ENCODE results near the gene SNX22. TPM values are rescaled to one million over a fixed set of nuclear protein-coding genes. Genes with fewer than 3 reads are reported as not detected.
"Not testable (repeated sequence)": the region's sequence is repeated elsewhere in the genome, so short reads cannot be mapped to it uniquely, and the experiment has no call there.

Gene SNX22
- total RNA-seq, 4 donors from 2014 or later, result 0.19 to 0.42 (median 0.33) TPM; not detected in 1

GRCh38 chr15:64117759-64118487 is 33.6 kb upstream of the SNX22 start:
- WGBS, result 96% methylated on average over 5 of the region's 5 CpGs
- Histone ChIP-seq H3K36me3 (peaks cover 71 to 100% (median 99%) of the 10 kb centered on the region in 4 donors), H3K27ac (replicated peaks in 1 of 4) (no peak overlapping the region), H3K27me3 (no peaks in the 10 kb centered on the region), H3K4me3 (no peak overlapping the region), H3K9me3 (no peaks in the 10 kb centered on the region), H3K4me1 (no peaks in the 10 kb centered on the region)
- TF ChIP-seq CTCF (IDR thresholded peaks at IDR 0.05) (no peak), POLR2AphosphoS5 (IDR thresholded peaks at IDR 0.05) (no peak), EP300 (IDR thresholded peaks at IDR 0.05) (no peak), POLR2A (IDR thresholded peaks at IDR 0.05; ENCODE audit: low read depth) (no peak)
- DNase-seq (ENCODE audit: extremely low spot score), result no peak
- intact Hi-C loops (cut with DNase I), result no loop called here

- DNase-seq (ENCODE audit: extremely low spot score); intact Hi-C loops (cut with DNase I); H3K9me3 ChIP-seq; H3K27ac ChIP-seq (replicated peaks in 1 of 4); H3K4me1 ChIP-seq; H3K4me3 ChIP-seq; H3K27me3 ChIP-seq: not testable (repeated sequence)
- peaks cover 70 to 100% (median 98%) of the 10 kb centered on the region in 4 donors for H3K36me3 ChIP-seq
- 98% methylated on average over 2 of the region's 2 CpGs for WGBS
Observed at GRCh38 chr15:64120322-64120721, 31.2 kb upstream of the SNX22 start.

GRCh38 chr15:64121614-64122013 is 29.9 kb upstream of the SNX22 start:
- peaks cover 71 to 100% (median 96%) of the 10 kb centered on the region in 4 donors for H3K36me3 ChIP-seq

GRCh38 chr15:64122444-64122843 is 29.1 kb upstream of the SNX22 start:
- no peaks in the 10 kb centered on the region for H3K27me3 ChIP-seq
- no peak for DNase-seq (ENCODE audit: extremely low spot score)
- no peak overlapping the region for H3K27ac ChIP-seq (replicated peaks in 1 of 4)
- H3K4me1 ChIP-seq, result no peaks in the 10 kb centered on the region
- H3K9me3 ChIP-seq, result no peaks in the 10 kb centered on the region
- H3K4me3 ChIP-seq, result no peak overlapping the region
- TF ChIP-seq CTCF (IDR thresholded peaks at IDR 0.05) (no peak), EP300 (IDR thresholded peaks at IDR 0.05) (no peak), POLR2A (IDR thresholded peaks at IDR 0.05; ENCODE audit: low read depth) (no peak), POLR2AphosphoS5 (IDR thresholded peaks at IDR 0.05) (no peak)
- H3K36me3 ChIP-seq, result peaks cover 78 to 100% (median 96%) of the 10 kb centered on the region in 4 donors
- WGBS, result 80% methylated on average over 1 of the region's 1 CpG
- intact Hi-C loops (cut with DNase I), result no loop called here

More at GRCh38 chr15:64121614-64122013, 29.9 kb upstream of the SNX22 start:
- Histone ChIP-seq H3K4me3 (no peak overlapping the region), H3K27me3 (no peaks in the 10 kb centered on the region), H3K4me1 (no peaks in the 10 kb centered on the region), H3K27ac (replicated peaks in 1 of 4) (no peak overlapping the region), H3K9me3 (no peaks in the 10 kb centered on the region)
- intact Hi-C loops (cut with DNase I), result no loop called here
- TF ChIP-seq EP300 (IDR thresholded peaks at IDR 0.05), result no peak
- DNase-seq (ENCODE audit: extremely low spot score), result no peak
- WGBS, result 92% methylated on average over 4 of the region's 4 CpGs

- Histone ChIP-seq H3K27me3 (no peaks in the 10 kb centered on the region), H3K4me1 (no peaks in the 10 kb centered on the region), H3K4me3 (no peak overlapping the region), H3K36me3 (peaks cover 78 to 100% (median 96%) of the 10 kb centered on the region in 4 donors), H3K27ac (replicated peaks in 1 of 4) (no peak overlapping the region), H3K9me3 (no peaks in the 10 kb centered on the region)
- TF ChIP-seq POLR2AphosphoS5 (IDR thresholded peaks at IDR 0.05) (no peak), EP300 (IDR thresholded peaks at IDR 0.05) (no peak), POLR2A (IDR thresholded peaks at IDR 0.05; ENCODE audit: low read depth) (no peak), CTCF (IDR thresholded peaks at IDR 0.05) (no peak)
- intact Hi-C loops (cut with DNase I), result no loop called here
- DNase-seq (ENCODE audit: extremely low spot score), result no peak
- WGBS, result 97% methylated on average over 3 of the region's 3 CpGs
Observed at GRCh38 chr15:64122936-64123351, 28.6 kb upstream of the SNX22 start.

- Histone ChIP-seq H3K4me1 (no peaks in the 10 kb centered on the region), H3K27me3 (no peaks in the 10 kb centered on the region), H3K9me3 (no peaks in the 10 kb centered on the region), H3K27ac (replicated peaks in 1 of 4) (no peak overlapping the region), H3K4me3 (no peak overlapping the region), H3K36me3 (peaks cover 69 to 100% (median 95%) of the 10 kb centered on the region in 4 donors)
- WGBS, result 65% methylated on average over 3 of the region's 3 CpGs
- intact Hi-C loops (cut with DNase I), result no loop called here
- no peak for DNase-seq (ENCODE audit: extremely low spot score)
- TF ChIP-seq POLR2AphosphoS5 (IDR thresholded peaks at IDR 0.05) (no peak), EP300 (IDR thresholded peaks at IDR 0.05) (no peak), POLR2A (IDR thresholded peaks at IDR 0.05; ENCODE audit: low read depth) (no peak), CTCF (IDR thresholded peaks at IDR 0.05) (no peak)
Observed at GRCh38 chr15:64125978-64126377, 25.6 kb upstream of the SNX22 start.

Data from esophagus muscularis mucosa (tissue), 4 donors.